Measurements from ENCODE around the gene BARHL2. TPM values are rescaled to one million over a fixed set of nuclear protein-coding genes. Genes with fewer than 3 reads are reported as not detected.

The BARHL2 gene
- polyA plus RNA-seq, 1 donor (not counting 4 experiments of a cell fraction or from before 2014, with no cell fraction given) = not detected

DNA sequence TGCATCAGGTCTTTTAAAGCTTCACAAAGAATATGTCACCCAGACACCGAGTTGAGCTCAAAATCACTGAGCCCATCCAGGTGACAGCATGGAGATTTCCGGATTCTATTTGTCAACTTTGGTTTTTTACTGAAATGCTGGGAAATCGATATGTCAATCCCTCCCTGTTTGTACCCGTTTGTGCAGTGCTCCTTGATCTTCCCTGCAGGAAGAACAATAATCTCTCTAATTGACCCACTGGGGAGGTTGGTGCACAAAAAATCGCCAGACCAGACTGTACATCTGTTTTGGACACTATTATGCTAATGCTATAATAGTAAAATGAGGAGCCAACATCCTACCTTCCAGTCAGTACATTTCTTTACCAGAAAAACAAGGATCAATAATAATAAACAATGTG, 1.8 kb downstream of the BARHL2 start:
- H3K9me1 ChIP-seq (ENCODE audit: control insufficient read depth, extremely low read depth, insufficient read depth, low read length) = no peaks in the 10 kb centered on the region
- no peak for TF ChIP-seq EZH2 (IDR thresholded peaks at IDR 0.05; ENCODE audit: low read length)
- TF ChIP-seq, protein P1, sequence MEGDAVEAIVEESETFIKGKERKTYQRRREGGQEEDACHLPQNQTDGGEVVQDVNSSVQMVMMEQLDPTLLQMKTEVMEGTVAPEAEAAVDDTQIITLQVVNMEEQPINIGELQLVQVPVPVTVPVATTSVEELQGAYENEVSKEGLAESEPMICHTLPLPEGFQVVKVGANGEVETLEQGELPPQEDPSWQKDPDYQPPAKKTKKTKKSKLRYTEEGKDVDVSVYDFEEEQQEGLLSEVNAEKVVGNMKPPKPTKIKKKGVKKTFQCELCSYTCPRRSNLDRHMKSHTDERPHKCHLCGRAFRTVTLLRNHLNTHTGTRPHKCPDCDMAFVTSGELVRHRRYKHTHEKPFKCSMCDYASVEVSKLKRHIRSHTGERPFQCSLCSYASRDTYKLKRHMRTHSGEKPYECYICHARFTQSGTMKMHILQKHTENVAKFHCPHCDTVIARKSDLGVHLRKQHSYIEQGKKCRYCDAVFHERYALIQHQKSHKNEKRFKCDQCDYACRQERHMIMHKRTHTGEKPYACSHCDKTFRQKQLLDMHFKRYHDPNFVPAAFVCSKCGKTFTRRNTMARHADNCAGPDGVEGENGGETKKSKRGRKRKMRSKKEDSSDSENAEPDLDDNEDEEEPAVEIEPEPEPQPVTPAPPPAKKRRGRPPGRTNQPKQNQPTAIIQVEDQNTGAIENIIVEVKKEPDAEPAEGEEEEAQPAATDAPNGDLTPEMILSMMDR (optimal IDR thresholded peaks at IDR 0.05 in 1 of 3, IDR thresholded peaks at IDR 0.05 in 1 of 3, conservative IDR thresholded peaks at IDR 0.05 in 1 of 3; ENCODE audit: extremely low read depth in 1 of 3, insufficient read depth in 2 of 3, low read length in 3 of 3) = no peak
- H3K4me1 ChIP-seq (ENCODE audit: control insufficient read depth, extremely low read depth, insufficient read depth, low read length) = no peaks in the 10 kb centered on the region
- no peaks in the 10 kb centered on the region for H3K36me3 ChIP-seq (ENCODE audit: control insufficient read depth in 2 of 2, extremely low read depth in 1 of 2, insufficient read depth in 2 of 2, low read length in 2 of 2)
- peaks cover 7% of the 10 kb centered on the region for H3K9me3 ChIP-seq (ENCODE audit: control insufficient read depth, low read depth, low read length)
- no peak overlapping the region for H3K27ac ChIP-seq (ENCODE audit: control insufficient read depth, insufficient read depth, low read length)
- H3K4me2 ChIP-seq (ENCODE audit: control insufficient read depth, extremely low read depth, insufficient read depth, low read depth, low read length) = no peak overlapping the region
- no peak overlapping the region for H3K4me3 ChIP-seq (ENCODE audit: control insufficient read depth in 2 of 3, extremely low read depth in 1 of 3, insufficient read depth in 2 of 3, low read depth in 1 of 3, low read length in 3 of 3)
- DNase-seq (ENCODE audit: low read depth, low spot score) = no peak
- dilution Hi-C loops (cut with MboI; ENCODE audit: extremely low pct_ligation_motif_present, low sequenced_read_pairs) = no loop called here
- H3K9ac ChIP-seq (ENCODE audit: control insufficient read depth, extremely low read depth, insufficient read depth, low read length) = no peak overlapping the region
- H3K27me3 ChIP-seq (ENCODE audit: control insufficient read depth, extremely low read depth, insufficient read depth, low read length) = peaks cover 98% of the 10 kb centered on the region
- H4K20me1 ChIP-seq (ENCODE audit: control insufficient read depth, extremely low read depth, insufficient read depth, low read length) = no peaks in the 10 kb centered on the region
- no peaks in the 10 kb centered on the region for H3K79me2 ChIP-seq (ENCODE audit: control insufficient read depth, insufficient read depth, low read length)
- FAIRE-seq = no peak
- no peak overlapping the region for H2AFZ ChIP-seq (ENCODE audit: control insufficient read depth, low read length)

DNA sequence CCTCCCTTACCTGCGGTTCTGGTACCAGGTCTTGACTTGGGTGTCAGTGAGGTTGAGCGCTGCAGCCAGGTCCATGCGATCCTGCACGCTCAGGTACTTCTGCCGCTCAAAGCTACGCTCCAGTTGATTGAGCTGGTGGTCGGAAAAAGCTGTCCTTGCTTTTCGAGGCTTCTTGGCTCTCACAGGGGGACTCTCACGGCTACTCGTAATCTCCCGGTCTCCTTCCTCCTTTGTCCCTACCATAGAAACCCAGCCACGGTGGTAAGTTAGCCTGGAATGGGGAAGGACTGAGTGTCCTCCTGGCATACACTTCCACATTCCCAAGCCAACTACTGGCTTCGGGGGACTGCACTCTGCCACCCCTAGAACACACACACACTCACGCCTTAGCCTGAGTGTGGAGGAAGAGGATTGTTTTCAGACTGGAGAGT, 2.6 kb downstream of the BARHL2 start:
- Histone ChIP-seq H3K9me3 (ENCODE audit: control insufficient read depth, low read depth, low read length) (peaks cover 3% of the 10 kb centered on the region), H3K27ac (ENCODE audit: control insufficient read depth, insufficient read depth, low read length) (no peak overlapping the region), H4K20me1 (ENCODE audit: control insufficient read depth, extremely low read depth, insufficient read depth, low read length) (no peaks in the 10 kb centered on the region), H3K36me3 (ENCODE audit: control insufficient read depth in 2 of 2, extremely low read depth in 1 of 2, insufficient read depth in 2 of 2, low read length in 2 of 2) (no peaks in the 10 kb centered on the region), H3K4me3 (ENCODE audit: control insufficient read depth in 2 of 3, extremely low read depth in 1 of 3, insufficient read depth in 2 of 3, low read depth in 1 of 3, low read length in 3 of 3) (no peak overlapping the region), H3K4me1 (ENCODE audit: control insufficient read depth, extremely low read depth, insufficient read depth, low read length) (no peaks in the 10 kb centered on the region), H3K9me1 (ENCODE audit: control insufficient read depth, extremely low read depth, insufficient read depth, low read length) (no peaks in the 10 kb centered on the region), H3K4me2 (ENCODE audit: control insufficient read depth, extremely low read depth, insufficient read depth, low read depth, low read length) (no peak overlapping the region), H3K9ac (ENCODE audit: control insufficient read depth, extremely low read depth, insufficient read depth, low read length) (no peak overlapping the region), H2AFZ (ENCODE audit: control insufficient read depth, low read length) (no peak overlapping the region), H3K79me2 (ENCODE audit: control insufficient read depth, insufficient read depth, low read length) (no peaks in the 10 kb centered on the region), H3K27me3 (ENCODE audit: control insufficient read depth, extremely low read depth, insufficient read depth, low read length) (peaks cover 98% of the 10 kb centered on the region)
- no peak for TF ChIP-seq EZH2 (IDR thresholded peaks at IDR 0.05; ENCODE audit: low read length)
- TF ChIP-seq, protein P1 (optimal IDR thresholded peaks at IDR 0.05 in 1 of 3, IDR thresholded peaks at IDR 0.05 in 1 of 3, conservative IDR thresholded peaks at IDR 0.05 in 1 of 3; ENCODE audit: extremely low read depth in 1 of 3, insufficient read depth in 2 of 3, low read length in 3 of 3) = no peak
- DNase-seq (ENCODE audit: low read depth, low spot score) (no peak), FAIRE-seq (no peak)
- dilution Hi-C loops (cut with MboI; ENCODE audit: extremely low pct_ligation_motif_present, low sequenced_read_pairs) = no loop called here

Measured in keratinocyte (primary cell).